ENCODE results near the gene GPC4. TPM values are rescaled to one million over a fixed set of nuclear protein-coding genes. Genes with fewer than 3 reads are reported as not detected.

Gene GPC4
- total and polyA plus RNA-seq, 4 donors = 0.23 to 1.3 (median 0.71) TPM

DNA sequence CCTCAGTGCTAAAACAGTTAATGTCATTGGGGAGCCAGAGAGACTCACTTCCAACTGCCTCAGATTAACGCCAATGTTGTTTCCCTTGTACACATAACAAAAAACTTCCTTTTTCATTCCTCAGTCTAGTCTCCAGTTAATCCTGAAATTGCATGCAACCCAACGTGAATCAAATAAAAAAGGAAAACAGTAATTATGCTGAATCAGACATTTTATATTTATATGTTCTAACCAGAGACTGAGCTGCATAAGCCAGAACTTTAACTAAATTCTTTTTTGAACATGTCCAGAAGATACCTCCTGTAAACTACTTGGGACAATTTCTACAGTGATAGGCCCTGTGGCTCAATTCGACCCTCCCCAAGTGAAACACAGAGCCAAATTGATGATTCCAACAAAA lies 4.7 kb downstream of the GPC4 start:
- H3K4me1 ChIP-seq (ENCODE audit: control insufficient read depth in 4 of 4, insufficient read depth in 4 of 4, low read length in 3 of 4) = peaks cover 3 to 10% (median 4%) of the 10 kb centered on the region in 4 donors
- H3K27ac ChIP-seq (ENCODE audit: low read depth in 1 of 2, low read length in 2 of 2) = no peak overlapping the region
- no peak for DNase-seq (ENCODE audit: low spot score)
- H3K27me3 ChIP-seq (ENCODE audit: control insufficient read depth in 4 of 4, insufficient read depth in 4 of 4, low read length in 3 of 4) = peaks cover 0 to 2% (median 0%) of the 10 kb centered on the region in 4 donors
- H3K4me3 ChIP-seq (ENCODE audit: low read depth in 1 of 3, low read length in 3 of 3) = no peak overlapping the region
- no peaks in the 10 kb centered on the region for H3K36me3 ChIP-seq (ENCODE audit: control insufficient read depth in 4 of 4, insufficient read depth in 3 of 4, low read depth in 1 of 4, low read length in 3 of 4)
- TF ChIP-seq, protein P1, sequence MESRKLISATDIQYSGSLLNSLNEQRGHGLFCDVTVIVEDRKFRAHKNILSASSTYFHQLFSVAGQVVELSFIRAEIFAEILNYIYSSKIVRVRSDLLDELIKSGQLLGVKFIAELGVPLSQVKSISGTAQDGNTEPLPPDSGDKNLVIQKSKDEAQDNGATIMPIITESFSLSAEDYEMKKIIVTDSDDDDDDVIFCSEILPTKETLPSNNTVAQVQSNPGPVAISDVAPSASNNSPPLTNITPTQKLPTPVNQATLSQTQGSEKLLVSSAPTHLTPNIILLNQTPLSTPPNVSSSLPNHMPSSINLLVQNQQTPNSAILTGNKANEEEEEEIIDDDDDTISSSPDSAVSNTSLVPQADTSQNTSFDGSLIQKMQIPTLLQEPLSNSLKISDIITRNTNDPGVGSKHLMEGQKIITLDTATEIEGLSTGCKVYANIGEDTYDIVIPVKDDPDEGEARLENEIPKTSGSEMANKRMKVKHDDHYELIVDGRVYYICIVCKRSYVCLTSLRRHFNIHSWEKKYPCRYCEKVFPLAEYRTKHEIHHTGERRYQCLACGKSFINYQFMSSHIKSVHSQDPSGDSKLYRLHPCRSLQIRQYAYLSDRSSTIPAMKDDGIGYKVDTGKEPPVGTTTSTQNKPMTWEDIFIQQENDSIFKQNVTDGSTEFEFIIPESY (IDR thresholded peaks at IDR 0.05) = no peak
- TF ChIP-seq HNF4A (conservative IDR thresholded peaks at IDR 0.05) (no peak), EGR1 (IDR thresholded peaks at IDR 0.05; ENCODE audit: low read depth in 2 of 2) (no peak), FOXA2 (IDR thresholded peaks at IDR 0.05) (no peak), RXRA (IDR thresholded peaks at IDR 0.05) (no peak), MAX (IDR thresholded peaks at IDR 0.05) (no peak), GABPA (IDR thresholded peaks at IDR 0.05 in 1 of 2, conservative IDR thresholded peaks at IDR 0.05 in 1 of 2) (no peak), HNF4G (IDR thresholded peaks at IDR 0.05) (no peak), NR2F2 (IDR thresholded peaks at IDR 0.05) (no peak), TAF1 (conservative IDR thresholded peaks at IDR 0.05) (no peak)
- H3K9me3 ChIP-seq (ENCODE audit: control insufficient read depth in 4 of 4, low read length in 3 of 4) = no peaks in the 10 kb centered on the region
- no peak overlapping the region for H3K9ac ChIP-seq (ENCODE audit: low read depth in 1 of 2, low read length in 2 of 2)
- 60% methylated on average over 3 of the region's 3 CpGs for WGBS

- 78% methylated on average over 4 of the region's 4 CpGs for WGBS
- peaks cover 0 to 4% (median 0%) of the 10 kb centered on the region in 4 donors for H3K27me3 ChIP-seq (ENCODE audit: control insufficient read depth in 4 of 4, insufficient read depth in 4 of 4, low read length in 3 of 4)
- H3K4me1 ChIP-seq (ENCODE audit: control insufficient read depth in 4 of 4, insufficient read depth in 4 of 4, low read length in 3 of 4) = no peaks in the 10 kb centered on the region
- DNase-seq (ENCODE audit: low spot score) = no peak
- H3K36me3 ChIP-seq (ENCODE audit: control insufficient read depth in 4 of 4, insufficient read depth in 3 of 4, low read depth in 1 of 4, low read length in 3 of 4) = no peaks in the 10 kb centered on the region
- no peak overlapping the region for H3K9ac ChIP-seq (ENCODE audit: low read depth in 1 of 2, low read length in 2 of 2)
- H3K4me3 ChIP-seq (ENCODE audit: low read depth in 1 of 3, low read length in 3 of 3) = no peak overlapping the region
- H3K27ac ChIP-seq (ENCODE audit: low read depth in 1 of 2, low read length in 2 of 2) = no peak overlapping the region
- TF ChIP-seq RAD21 (IDR thresholded peaks at IDR 0.05) (no peak), TAF1 (conservative IDR thresholded peaks at IDR 0.05) (no peak), MAX (IDR thresholded peaks at IDR 0.05) (no peak), GABPA (IDR thresholded peaks at IDR 0.05 in 1 of 2, conservative IDR thresholded peaks at IDR 0.05 in 1 of 2) (no peak)
- TF ChIP-seq, protein P2, sequence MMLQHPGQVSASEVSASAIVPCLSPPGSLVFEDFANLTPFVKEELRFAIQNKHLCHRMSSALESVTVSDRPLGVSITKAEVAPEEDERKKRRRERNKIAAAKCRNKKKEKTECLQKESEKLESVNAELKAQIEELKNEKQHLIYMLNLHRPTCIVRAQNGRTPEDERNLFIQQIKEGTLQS (IDR thresholded peaks at IDR 0.05) = no peak
- TF ChIP-seq, protein P3, sequence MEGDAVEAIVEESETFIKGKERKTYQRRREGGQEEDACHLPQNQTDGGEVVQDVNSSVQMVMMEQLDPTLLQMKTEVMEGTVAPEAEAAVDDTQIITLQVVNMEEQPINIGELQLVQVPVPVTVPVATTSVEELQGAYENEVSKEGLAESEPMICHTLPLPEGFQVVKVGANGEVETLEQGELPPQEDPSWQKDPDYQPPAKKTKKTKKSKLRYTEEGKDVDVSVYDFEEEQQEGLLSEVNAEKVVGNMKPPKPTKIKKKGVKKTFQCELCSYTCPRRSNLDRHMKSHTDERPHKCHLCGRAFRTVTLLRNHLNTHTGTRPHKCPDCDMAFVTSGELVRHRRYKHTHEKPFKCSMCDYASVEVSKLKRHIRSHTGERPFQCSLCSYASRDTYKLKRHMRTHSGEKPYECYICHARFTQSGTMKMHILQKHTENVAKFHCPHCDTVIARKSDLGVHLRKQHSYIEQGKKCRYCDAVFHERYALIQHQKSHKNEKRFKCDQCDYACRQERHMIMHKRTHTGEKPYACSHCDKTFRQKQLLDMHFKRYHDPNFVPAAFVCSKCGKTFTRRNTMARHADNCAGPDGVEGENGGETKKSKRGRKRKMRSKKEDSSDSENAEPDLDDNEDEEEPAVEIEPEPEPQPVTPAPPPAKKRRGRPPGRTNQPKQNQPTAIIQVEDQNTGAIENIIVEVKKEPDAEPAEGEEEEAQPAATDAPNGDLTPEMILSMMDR (IDR thresholded peaks at IDR 0.05; ENCODE audit: low read depth, low read length, missing input control) = no peak
- no peaks in the 10 kb centered on the region for H3K9me3 ChIP-seq (ENCODE audit: control insufficient read depth in 4 of 4, low read length in 3 of 4)
Observed at GRCh38 chrX:133405498-133406185, 9.6 kb downstream of the GPC4 start.
